Upper lobe of left lung (tissue), 6 donors: ENCODE data around the gene TBC1D12. TPM values are rescaled to one million over a fixed set of nuclear protein-coding genes. Genes with fewer than 3 reads are reported as not detected.
"Not testable (repeated sequence)": the region's sequence is repeated elsewhere in the genome, so short reads cannot be mapped to it uniquely, and the experiment has no call there.

Experiments used
- ATAC-seq, 2 donors: fragments of 200-7000 bp; cut with Tn5 transposase; one replicate each; pipeline ENCODE4 v1.9.1; 2022; ENCODE audit warnings: mild to moderate bottlenecking in 2 of 2, moderate library complexity in 2 of 2; ENCODE audit not compliant: low FRiP score in 2 of 2
- DNase-seq, 2 donors: peaks; one replicate each; pipeline ENCODE4 v3.0.0-alpha.2; 2019 to 2020
- H3K27ac ChIP-seq, 4 donors: fragments of 200-600 bp; sonication (generic); one replicate each; pipeline ENCODE4 v1.5.1; 2016 to 2019
- H3K27me3 ChIP-seq, 4 donors: fragments of 200-600 bp; sonication (generic); one replicate each; pipeline ENCODE4 v1.5.1; 2017 to 2019
- H3K36me3 ChIP-seq, 4 donors: fragments of 200-600 bp; sonication (generic); one replicate each; pipeline ENCODE4 v1.5.1; 2016 to 2019
- H3K4me1 ChIP-seq, 4 donors: fragments of 200-600 bp; sonication (generic); one replicate each; pipeline ENCODE4 v1.5.1; 2018 to 2019
- H3K4me3 ChIP-seq, 4 donors: fragments of 200-600 bp; sonication (generic); one replicate each; pipeline ENCODE4 v1.5.1; 2017 to 2019; ENCODE audit warnings: mild to moderate bottlenecking in 2 of 4, moderate library complexity in 1 of 4
- H3K9me3 ChIP-seq, 4 donors: fragments of 200-600 bp; sonication (generic); one replicate each; pipeline ENCODE4 v1.5.1; 2018 to 2019
- CTCF ChIP-seq, 6 experiments: fragments of 450-650 bp in 4 of 6; fragments of 200-600 bp in 2 of 6; sonication (generic) in 2 of 6; IDR thresholded peaks; one replicate each; pipeline ENCODE4 v1.5.1; 2016 to 2019; ENCODE audit warnings: antibody characterized with exemption in 6 of 6
- EP300 ChIP-seq, 4 donors: sonication (generic); formaldehyde crosslinking; IDR thresholded peaks; one replicate each; pipeline ENCODE4 v1.5.1; 2017; ENCODE audit warnings: antibody characterized with exemption in 4 of 4, control low read depth in 2 of 4
- POLR2A ChIP-seq, 4 donors: fragments of 450-650 bp; IDR thresholded peaks; one replicate each; pipeline ENCODE4 v1.5.1; 2016 to 2017; ENCODE audit warnings: antibody characterized with exemption in 4 of 4, mild to moderate bottlenecking in 2 of 4
- POLR2AphosphoS5 ChIP-seq, 2 donors: sonication (generic); formaldehyde crosslinking; IDR thresholded peaks; one replicate each; pipeline ENCODE4 v1.5.1; 2017; ENCODE audit warnings: antibody characterized with exemption in 2 of 2
- WGBS, 2 donors: methylation state at CpG; one replicate each; pipeline ENCODE4 v1.1.5; 2017 to 2018; 5-methylcytosine and 5-hydroxymethylcytosine counted together
- total RNA-seq, 6 donors: library from RNA; depleted of rRNA in 4 of 6; stranded (reverse); fragments of >200 nt in 4 of 6; gene quantifications; one replicate each; pipeline versions ENCODE4 v1.1.0 to v1.2.1, GENCODE V29; 2016 to 2021
- donor health status: DM: no; HTN: no; CAD: no; lungs with moderate emphysema.
- donor health status: DM: no; HTN: yes; CAD: no; lungs with severe emphysema.

TBC1D12 gene
- total RNA-seq, 6 donors from 2014 or later, result 10.5 to 36.7 (median 16.5) TPM

- Histone ChIP-seq H3K36me3 (peaks cover 0 to 12% (median 0%) of the 10 kb centered on the region in 4 donors), H3K4me3 (no peak overlapping the region), H3K27me3 (no peaks in the 10 kb centered on the region), H3K9me3 (no peaks in the 10 kb centered on the region), H3K4me1 (no peaks in the 10 kb centered on the region), H3K27ac (no peak overlapping the region)
- DNase-seq (no peak), ATAC-seq (no peak)
- 87 to 93% methylated on average over 5 of the region's 5 CpGs for WGBS, 2 donors
- TF ChIP-seq EP300 (IDR thresholded peaks at IDR 0.05), result no peak
- no peak for TF ChIP-seq POLR2A (IDR thresholded peaks at IDR 0.05)
- TF ChIP-seq CTCF (IDR thresholded peaks at IDR 0.05), result no peak
- no peak for TF ChIP-seq POLR2AphosphoS5 (IDR thresholded peaks at IDR 0.05)
Measured at GRCh38 chr10:94500063-94500462, 97.7 kb downstream of the TBC1D12 start.

- Histone ChIP-seq H3K27me3 (no peaks in the 10 kb centered on the region), H3K4me3 (no peak overlapping the region), H3K27ac (no peak overlapping the region), H3K4me1 (no peaks in the 10 kb centered on the region), H3K36me3 (peaks cover 0 to 17% (median 2%) of the 10 kb centered on the region in 4 donors), H3K9me3 (no peaks in the 10 kb centered on the region)
- 86 to 93% methylated on average over 5 of the region's 5 CpGs for WGBS, 2 donors
- ATAC-seq (no peak), DNase-seq (no peak)
- TF ChIP-seq POLR2AphosphoS5 (IDR thresholded peaks at IDR 0.05) (no peak), CTCF (IDR thresholded peaks at IDR 0.05) (no peak), EP300 (IDR thresholded peaks at IDR 0.05) (no peak), POLR2A (IDR thresholded peaks at IDR 0.05) (no peak)
Measured at GRCh38 chr10:94521276-94522250, 119.2 kb downstream of the TBC1D12 start.

DNA sequence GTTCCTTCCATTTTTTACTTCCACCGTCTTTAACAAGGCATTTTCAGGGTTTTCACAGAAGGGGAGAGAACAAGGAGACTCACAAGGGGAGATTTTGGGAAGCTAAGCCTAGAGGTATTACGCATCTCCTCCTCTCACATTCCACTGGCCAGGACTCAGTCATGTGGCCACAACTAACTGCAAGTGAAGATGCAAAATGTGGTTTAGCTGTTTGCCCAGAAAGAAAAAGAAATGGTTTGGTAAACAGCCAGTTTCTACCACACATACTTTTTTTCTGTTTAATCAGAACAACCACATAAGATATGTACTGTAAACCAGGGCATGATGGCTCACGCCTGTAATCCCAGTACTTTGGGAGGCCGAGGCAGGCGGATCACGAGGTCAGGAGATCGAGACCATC is 121.8 kb downstream of the TBC1D12 start:
- no peak for ATAC-seq
- H3K36me3 ChIP-seq, result peaks cover 0 to 20% (median 2%) of the 10 kb centered on the region in 4 donors
- 87 to 92% methylated on average over 7 of the region's 7 CpGs for WGBS, 2 donors
- DNase-seq, result no peak
- H3K4me1 ChIP-seq, result no peaks in the 10 kb centered on the region
- H3K27me3 ChIP-seq, result no peaks in the 10 kb centered on the region
- no peak overlapping the region for H3K27ac ChIP-seq
- TF ChIP-seq EP300 (IDR thresholded peaks at IDR 0.05) (no peak), POLR2A (IDR thresholded peaks at IDR 0.05) (no peak), POLR2AphosphoS5 (IDR thresholded peaks at IDR 0.05) (no peak), CTCF (IDR thresholded peaks at IDR 0.05) (no peak)
- H3K9me3 ChIP-seq, result no peaks in the 10 kb centered on the region
- no peak overlapping the region for H3K4me3 ChIP-seq

DNA sequence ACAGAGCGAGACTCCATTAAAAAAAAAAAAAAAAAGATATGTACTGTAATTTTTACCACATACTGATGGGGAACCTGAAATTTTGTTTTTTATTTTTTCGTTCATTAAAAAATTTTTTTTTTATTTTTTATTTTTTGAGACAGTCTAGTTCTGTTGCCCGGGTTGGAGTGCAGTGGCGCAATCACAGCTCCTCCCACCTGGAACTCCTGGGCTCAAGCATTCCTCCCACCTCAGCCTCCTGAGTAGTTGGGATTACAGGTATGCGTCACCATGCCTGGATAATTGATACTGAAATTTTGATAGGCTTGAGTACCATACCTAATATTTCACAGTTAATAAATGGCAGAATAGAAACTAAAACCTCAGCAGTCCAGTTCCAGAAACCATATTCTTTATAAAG is 122.4 kb downstream of the TBC1D12 start:
- H3K36me3 ChIP-seq, result peaks cover 0 to 20% (median 2%) of the 10 kb centered on the region in 4 donors
- ATAC-seq (no peak), DNase-seq (no peak)
- H3K27ac ChIP-seq, result no peak overlapping the region
- H3K4me3 ChIP-seq, result no peak overlapping the region
- no peaks in the 10 kb centered on the region for H3K9me3 ChIP-seq
- 93 to 99% methylated on average over 5 of the region's 5 CpGs for WGBS, 2 donors
- TF ChIP-seq POLR2AphosphoS5 (IDR thresholded peaks at IDR 0.05), result no peak
- no peak for TF ChIP-seq CTCF (IDR thresholded peaks at IDR 0.05)
- TF ChIP-seq POLR2A (IDR thresholded peaks at IDR 0.05), result no peak
- no peak for TF ChIP-seq EP300 (IDR thresholded peaks at IDR 0.05)
- no peaks in the 10 kb centered on the region for H3K27me3 ChIP-seq
- no peaks in the 10 kb centered on the region for H3K4me1 ChIP-seq

DNA sequence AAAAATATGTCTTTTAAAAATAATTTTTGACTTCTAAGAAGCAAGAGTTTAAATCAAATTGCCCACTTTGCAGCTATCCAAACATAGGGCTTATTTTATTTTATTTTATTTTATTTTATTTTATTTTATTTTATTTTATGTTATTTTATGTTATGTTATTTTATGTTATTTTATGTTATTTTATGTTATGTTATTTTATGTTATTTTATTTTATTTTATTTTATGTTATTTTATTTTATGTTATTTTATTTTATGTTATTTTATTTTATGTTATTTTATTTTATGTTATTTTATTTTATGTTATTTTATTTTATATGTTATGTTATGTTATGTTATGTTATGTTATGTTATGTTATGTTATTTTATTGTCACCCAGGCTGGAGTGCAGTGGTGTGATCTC is 129.2 kb downstream of the TBC1D12 start:
- H3K4me1 ChIP-seq, H3K9me3 ChIP-seq, H3K4me3 ChIP-seq, DNase-seq, H3K27me3 ChIP-seq, H3K27ac ChIP-seq, ATAC-seq: not testable (repeated sequence)
- H3K36me3 ChIP-seq, result peaks cover 0 to 35% (median 1%) of the 10 kb centered on the region in 4 donors
